Right renal cortex interstitium (tissue), 3 donors: ENCODE results near the gene LCOR. TPM values are rescaled to one million over a fixed set of nuclear protein-coding genes. Genes with fewer than 3 reads are reported as not detected.
"Not testable (repeated sequence)": the region's sequence is repeated elsewhere in the genome, so short reads cannot be mapped to it uniquely, and the experiment has no call there.

ENCODE experiments used
- DNase-seq, 3 donors: peaks; one replicate each; pipeline ENCODE4 v3.0.0-alpha.2; 2013; ENCODE audit warnings: low read depth in 3 of 3, low spot score in 2 of 3
- polyA plus RNA-seq, 3 donors: library from polyadenylated mRNA; unstranded; fragments of 120-200 nt; gene quantifications; one replicate each; pipeline ENCODE4 v1.2.1, GENCODE V29; 2013; ENCODE audit not compliant: insufficient read length in 3 of 3

The LCOR gene
- polyA plus RNA-seq: 10 to 100 TPM; 26.5 to 28.5 (median 28.5) TPM

GRCh38 chr10:96831867-96832720, at the start of gene LCOR:
TSS of gene LCOR (plus strand) at chr10:96832298. CDS start at chr10:96949058, 116,760 bp downstream.
- DNase-seq: peak in 2 of 3 donors; percentile 78 to 82

DNA sequence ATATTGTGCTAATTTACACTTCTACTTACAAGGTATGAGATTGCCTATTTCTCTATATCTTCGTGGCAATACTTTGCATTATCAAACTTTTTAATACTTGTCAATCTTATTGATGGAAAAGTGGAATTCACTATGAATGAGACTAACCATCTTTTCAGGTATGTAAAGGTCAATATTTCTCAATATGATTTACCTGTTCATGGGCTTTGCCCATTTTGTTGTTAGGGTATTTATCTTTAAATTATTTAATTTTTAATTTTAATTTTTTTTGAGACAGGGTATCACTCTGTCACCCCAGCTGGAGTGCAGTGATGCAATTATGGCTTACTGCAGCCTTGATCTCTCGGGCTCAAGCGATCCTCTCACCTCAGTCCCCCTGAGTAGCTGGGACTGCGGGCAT, 47.8 kb upstream of the LCOR start:
- DNase-seq: no peak

- no peak for DNase-seq
Measured at GRCh38 chr10:96789571-96790108, 42.5 kb upstream of the LCOR start.

GRCh38 chr10:96791902-96792301, 40.2 kb upstream of the LCOR start:
- DNase-seq: no peak

- no peak for DNase-seq
Measured at GRCh38 chr10:96794836-96795733, 37.0 kb upstream of the LCOR start.

- DNase-seq: no peak
Measured at GRCh38 chr10:96797485-96797884, 34.6 kb upstream of the LCOR start.

DNA sequence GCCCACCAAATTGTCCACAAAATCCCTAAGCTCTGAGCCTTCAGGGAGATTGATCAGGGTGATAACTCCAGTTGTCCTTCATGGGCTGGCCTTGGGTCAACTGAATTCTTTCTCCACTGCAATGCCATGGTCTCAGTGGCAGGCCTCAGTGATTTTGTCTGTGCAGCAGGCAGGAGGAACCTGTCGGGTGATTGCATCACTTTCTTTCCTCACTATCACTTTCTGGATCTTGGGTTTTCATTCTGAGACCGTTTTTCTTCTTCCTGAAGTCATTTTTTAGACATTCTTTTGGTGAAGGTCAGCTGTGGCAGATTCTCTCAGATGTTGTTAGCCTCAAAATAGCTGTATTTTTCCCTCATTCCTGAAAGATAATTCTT, 28.8 kb upstream of the LCOR start:
- no peak for DNase-seq

DNA sequence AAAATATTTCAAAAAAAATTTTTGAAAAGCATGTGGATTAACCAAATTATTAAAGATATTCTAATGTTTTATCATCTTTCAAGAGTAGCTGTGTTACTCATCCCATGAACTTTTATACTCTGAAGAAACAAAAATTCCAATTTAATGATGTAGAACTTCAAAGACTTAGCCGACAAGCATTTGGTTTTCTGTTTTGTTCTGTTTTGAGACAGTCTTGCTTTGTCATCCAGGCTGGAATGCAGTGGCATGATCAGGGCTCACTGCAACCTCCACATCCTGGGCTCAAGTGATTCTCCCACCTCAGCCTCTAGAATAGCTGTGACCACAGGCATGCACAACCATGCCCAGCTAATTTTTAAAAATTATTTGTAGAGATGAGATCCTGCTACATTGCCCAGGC, 17.8 kb upstream of the LCOR start:
- no peak for DNase-seq

- DNase-seq: not testable (repeated sequence)
Measured at GRCh38 chr10:96818971-96819370, 13.1 kb upstream of the LCOR start.

DNA sequence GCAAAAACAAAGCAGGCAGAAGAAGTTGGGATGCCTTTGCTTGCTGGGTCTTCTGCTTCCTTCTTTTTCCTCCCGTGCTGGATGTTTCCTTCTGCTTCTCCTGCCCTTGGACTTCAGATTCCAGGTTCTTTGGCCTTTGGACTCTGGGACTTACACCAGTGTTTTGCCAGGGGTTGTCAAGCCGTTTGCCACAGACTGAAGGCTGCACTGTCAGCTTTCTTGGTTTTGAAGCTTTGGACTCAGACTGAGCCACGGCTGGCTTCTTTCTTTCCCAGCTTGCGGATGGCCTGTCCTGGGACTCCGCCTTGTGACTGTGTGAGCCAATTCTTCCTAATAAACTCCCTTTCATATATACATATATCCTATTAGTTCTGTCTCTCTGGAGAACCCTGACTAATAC, 11.3 kb upstream of the LCOR start:
- DNase-seq: no peak

GRCh38 chr10:96826438-96826837, 5.7 kb upstream of the LCOR start:
- DNase-seq: no peak

DNA sequence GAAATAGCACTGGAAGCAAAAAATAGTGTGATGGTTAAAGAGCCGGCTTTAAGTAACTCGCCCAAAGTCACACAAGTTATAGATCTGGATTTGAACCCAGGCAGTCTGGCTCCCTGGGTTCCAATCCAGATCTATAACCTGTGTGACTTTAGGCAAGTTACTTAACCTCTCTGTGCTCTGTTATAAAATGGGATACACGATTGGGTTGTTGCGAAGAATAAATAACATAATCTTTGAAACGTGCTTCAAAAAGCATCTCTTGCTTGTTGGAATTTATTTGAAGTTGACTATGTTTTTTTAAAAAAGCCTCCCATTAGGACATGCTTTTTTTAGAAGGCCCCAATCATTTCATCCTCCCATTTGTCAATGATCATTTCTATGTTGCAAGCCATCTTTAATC, 3.5 kb upstream of the LCOR start:
- no peak for DNase-seq

GRCh38 chr10:96829029-96829773, 2.9 kb upstream of the LCOR start:
- no peak for DNase-seq

GRCh38 chr10:96830511-96831199, 1.4 kb upstream of the LCOR start:
- peak in 1 of 3 donors; percentile 65 for DNase-seq

DNA sequence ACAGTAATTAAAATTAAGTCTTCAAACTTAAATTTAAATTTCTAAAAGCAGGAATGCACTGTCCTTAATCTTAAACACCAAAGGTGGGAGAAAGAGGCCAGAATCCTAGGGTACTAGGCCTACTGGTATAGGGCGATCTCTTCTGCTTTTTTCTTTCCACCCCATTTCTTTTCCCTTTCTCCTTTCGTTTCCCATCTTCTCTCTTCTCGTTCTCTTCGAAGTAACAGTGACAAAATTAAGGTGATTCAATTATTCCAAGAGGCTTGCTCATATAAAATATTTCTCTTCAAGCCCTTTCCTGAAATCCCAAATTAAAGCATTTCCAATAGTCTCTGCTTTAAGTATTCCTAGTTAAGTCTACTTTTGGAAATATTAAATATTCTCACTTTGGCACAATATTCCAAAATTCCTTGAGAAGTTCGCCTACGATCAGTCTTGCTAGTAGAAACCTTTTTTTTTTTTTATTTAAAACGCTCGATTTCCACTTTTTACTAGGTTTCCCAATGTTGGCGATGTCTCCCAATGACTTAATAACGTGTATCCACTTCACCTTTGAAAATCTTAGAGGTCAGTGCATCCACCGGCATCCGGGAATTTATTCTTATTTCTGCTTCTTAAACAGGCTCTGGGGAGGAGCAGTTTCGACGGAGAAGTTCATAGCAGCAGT, 765 bp upstream of the LCOR start:
- no peak for DNase-seq

DNA sequence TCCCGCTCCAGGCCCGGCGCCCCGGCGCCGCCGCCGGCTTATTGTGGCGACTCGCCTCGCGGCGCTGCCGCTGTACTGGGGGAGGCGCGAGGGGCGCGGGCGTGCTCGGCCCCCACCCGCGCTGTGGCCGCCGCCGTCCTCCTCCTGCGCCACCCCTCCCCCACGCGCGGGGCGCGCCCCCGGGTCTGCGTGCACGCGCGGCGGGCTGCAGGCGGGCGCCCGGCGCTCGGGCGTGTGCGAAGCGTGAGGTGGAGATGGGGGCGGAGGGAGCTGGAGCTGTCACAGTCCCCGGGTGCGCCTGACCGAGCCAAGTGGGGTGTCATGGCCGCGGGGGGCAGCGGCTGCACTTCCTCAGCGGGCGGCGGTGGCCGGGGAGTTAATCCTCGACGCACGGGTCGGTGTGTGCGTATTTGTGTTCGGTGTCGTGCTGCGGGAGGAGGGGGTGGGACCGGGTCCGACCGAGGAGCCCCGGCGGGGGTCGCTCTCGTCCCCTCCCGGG, 672 bp downstream of the LCOR start:
- DNase-seq: peak in 2 of 3 donors; percentile 63

DNA sequence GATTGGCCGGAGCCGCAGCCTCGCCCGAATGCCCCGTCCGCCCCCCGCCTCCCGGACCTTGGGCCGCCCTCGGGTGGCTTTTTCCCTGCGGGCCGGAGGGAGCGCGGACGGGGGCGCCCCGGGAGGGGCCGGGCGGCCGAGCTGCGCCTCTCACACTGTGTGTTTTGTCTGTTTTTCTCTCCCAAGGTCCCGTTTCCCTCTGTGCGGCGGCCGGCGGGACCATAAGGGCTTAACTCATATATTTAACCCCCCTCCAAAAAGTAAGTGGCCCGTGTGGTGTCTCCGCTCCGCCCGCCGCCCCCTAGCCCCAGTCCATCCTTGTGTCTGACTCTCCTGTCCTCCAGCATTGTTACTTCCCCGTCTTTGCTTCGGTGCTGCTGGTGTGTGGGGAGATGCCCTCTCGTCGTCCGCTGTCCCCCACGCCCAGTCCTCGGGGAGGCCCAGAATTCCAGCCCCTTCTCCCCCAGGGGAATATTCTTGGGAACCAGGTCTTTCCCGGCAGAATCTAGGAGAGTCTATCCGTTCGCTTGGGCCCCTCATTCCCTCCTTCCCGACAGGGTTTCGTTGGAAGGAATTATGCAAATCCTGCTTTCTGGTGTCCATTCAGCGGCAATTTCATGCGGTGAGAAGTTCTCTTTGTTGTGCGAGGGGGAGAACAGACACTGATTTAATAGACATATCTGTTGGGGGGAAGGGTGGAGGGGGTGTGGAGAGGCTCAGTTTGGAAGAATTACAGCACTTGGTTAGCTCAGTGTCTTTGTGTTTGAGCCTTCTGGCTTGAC, 1.3 kb downstream of the LCOR start:
- DNase-seq: no peak

DNA sequence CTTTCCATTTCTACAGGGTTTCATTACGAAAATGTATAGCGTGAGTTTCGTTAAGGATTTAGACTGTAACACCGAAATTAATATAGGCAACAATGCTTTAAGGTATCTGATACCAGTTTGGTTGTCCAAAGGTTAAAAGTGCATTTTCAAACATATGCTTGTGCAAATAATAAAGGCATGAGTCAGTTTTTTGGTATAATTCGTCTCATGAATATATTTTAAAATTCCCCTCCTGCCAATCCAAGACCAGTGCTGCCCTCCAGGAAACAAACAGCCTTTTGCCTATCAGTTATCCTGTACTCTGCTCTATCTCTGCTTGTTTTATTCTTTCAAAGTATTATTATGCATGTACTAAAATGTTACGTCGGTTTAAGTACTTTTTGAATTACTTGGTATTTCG, 2.0 kb downstream of the LCOR start:
- DNase-seq: no peak

DNA sequence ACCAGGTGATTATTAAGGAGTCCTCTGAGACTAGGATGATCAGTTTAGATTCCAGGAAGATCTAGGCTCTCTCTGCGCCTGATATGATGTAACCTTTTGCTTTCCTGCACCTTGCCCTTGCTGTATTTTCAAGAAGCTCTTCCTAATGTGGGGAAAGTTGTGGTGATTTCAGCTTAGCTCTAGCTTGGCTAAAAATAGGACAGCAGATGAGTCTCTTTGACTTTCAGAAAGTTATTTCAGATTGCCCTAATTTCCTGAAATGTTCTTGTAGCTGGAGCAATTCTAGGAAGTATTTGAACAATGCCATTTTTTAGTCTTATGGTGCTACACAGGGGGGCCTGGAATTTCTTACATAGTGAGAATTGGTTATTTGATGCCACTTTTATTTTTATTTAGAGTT, 3.8 kb downstream of the LCOR start:
- no peak for DNase-seq
